BLaER1 treated with 17β-estradiol and CSF1 and Interleukin-3, amounts not matched to agents 10 nM and 100 nM (cell line): ENCODE data around the gene GALK2.
"Not testable (repeated sequence)": the region's sequence is repeated elsewhere in the genome, so short reads cannot be mapped to it uniquely, and the experiment has no call there.

Experiments
- H3K27ac ChIP-seq, 11 experiments: shearing (Covaris generic); formaldehyde crosslinking; 2 replicates each; pipeline ENCODE4 v1.8.1; 2022
- H3K27me3 ChIP-seq, 11 experiments: shearing (Covaris generic); formaldehyde crosslinking; 2 replicates each; pipeline ENCODE4 v1.8.1; 2022
- H3K36me3 ChIP-seq, 11 experiments: shearing (Covaris generic); formaldehyde crosslinking; 2 replicates each; pipeline ENCODE4 v1.8.1; 2022
- H3K4me1 ChIP-seq, 10 experiments: shearing (Covaris generic); formaldehyde crosslinking; 2 replicates each; pipeline ENCODE4 v1.8.1; 2022
- H3K4me2 ChIP-seq, 11 experiments: shearing (Covaris generic); formaldehyde crosslinking; 2 replicates each; pipeline ENCODE4 v1.8.1; 2022
- H3K4me3 ChIP-seq, 10 experiments: shearing (Covaris generic); formaldehyde crosslinking; 2 replicates each; pipeline ENCODE4 v1.8.1; 2022
- H3K9ac ChIP-seq, 11 experiments: shearing (Covaris generic); formaldehyde crosslinking; 2 replicates each; pipeline ENCODE4 v1.8.1; 2022
- H3K9me3 ChIP-seq, 11 experiments: shearing (Covaris generic); formaldehyde crosslinking; replicated peaks in 1 of 11; 2 replicates each; pipeline ENCODE4 v1.8.1; 2022
- H4K20me1 ChIP-seq, 11 experiments: shearing (Covaris generic); formaldehyde crosslinking; 2 replicates each; pipeline ENCODE4 v1.8.1; 2022
- Cebpa-rat ChIP-seq, 11 experiments: shearing (Covaris generic); IDR thresholded peaks; 2 replicates each; pipeline ENCODE4 v1.8.1; 2022

GALK2 gene

DNA sequence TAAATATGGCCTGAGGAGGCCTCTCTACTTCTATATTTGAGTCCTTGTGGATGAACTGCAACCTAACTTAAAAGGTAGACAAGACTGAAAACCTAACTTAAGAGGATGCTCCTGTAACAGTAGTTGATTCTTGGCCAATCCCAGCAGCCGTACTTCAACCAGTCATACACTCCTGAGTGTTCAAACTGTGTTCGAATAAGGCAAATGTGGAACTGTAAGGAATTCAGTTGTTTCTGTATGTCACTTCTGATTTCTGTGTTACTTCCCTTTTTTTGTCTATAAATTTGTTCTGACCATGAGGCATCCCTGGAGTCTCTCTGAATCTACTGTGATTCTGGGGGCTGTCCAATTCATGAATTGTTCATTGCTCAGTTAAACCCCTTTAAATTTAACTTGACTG, 20.5 kb downstream of the GALK2 start:
- Histone ChIP-seq H3K9ac (no peak overlapping the region), H3K4me3 (no peak overlapping the region), H3K27ac (no peak overlapping the region)

DNA sequence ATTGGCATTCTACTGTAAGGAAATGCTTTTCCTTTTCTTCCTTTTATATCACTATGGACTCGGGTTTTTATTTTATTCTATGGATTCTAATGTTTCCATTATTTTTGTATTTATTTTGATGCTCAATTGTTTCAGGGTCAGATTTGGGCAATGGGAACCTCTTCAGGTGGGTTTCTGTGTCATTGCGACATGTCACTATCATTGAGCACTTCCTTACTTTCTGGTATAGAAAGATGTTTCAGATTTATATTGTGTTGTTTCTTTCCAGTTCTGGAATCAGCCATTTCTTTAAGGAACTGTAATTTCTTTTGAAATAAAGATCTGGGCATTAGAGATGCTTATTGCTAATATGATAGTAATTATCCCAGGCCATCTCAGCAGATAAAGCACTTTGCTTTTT, 21.8 kb downstream of the GALK2 start:
- peaks cover 0 to 16% (median 0%) of the 10 kb centered on the region in 11 experiments; a peak in 4 of 22 replicates for H3K9me3 ChIP-seq
- H3K4me1 ChIP-seq: peaks cover 0 to 31% (median 0%) of the 10 kb centered on the region in 10 experiments; a peak in 5 of 20 replicates
- H3K27me3 ChIP-seq: no peaks in the 10 kb centered on the region
- H4K20me1 ChIP-seq: peaks cover 0 to 9% (median 0%) of the 10 kb centered on the region in 11 experiments; a peak in 2 of 22 replicates
- no peak overlapping the region for H3K27ac ChIP-seq
- no peak for TF ChIP-seq Cebpa-rat (IDR thresholded peaks at IDR 0.05)
- no peak overlapping the region for H3K4me2 ChIP-seq
- H3K36me3 ChIP-seq: peaks cover 0 to 16% (median 4%) of the 10 kb centered on the region in 11 experiments; a peak in 10 of 22 replicates
- H3K4me3 ChIP-seq: no peak overlapping the region
- no peak overlapping the region for H3K9ac ChIP-seq

More for the DNA sequence above, 20.5 kb downstream of the GALK2 start:
- Histone ChIP-seq H3K9me3 (peaks cover 0 to 26% (median 8%) of the 10 kb centered on the region in 11 experiments; a peak in 12 of 22 replicates), H3K27me3 (no peaks in the 10 kb centered on the region), H3K36me3 (peaks cover 0 to 19% (median 5%) of the 10 kb centered on the region in 11 experiments; a peak in 12 of 22 replicates), H4K20me1 (peaks cover 0 to 5% (median 0%) of the 10 kb centered on the region in 11 experiments; a peak in 2 of 22 replicates), H3K4me2 (0 out of 22 replicates have a peak overlapping the region, but pooled peaks of 1 of the 11 experiments have one; percentile 17), H3K4me1 (peaks cover 0 to 32% (median 0%) of the 10 kb centered on the region in 10 experiments; a peak in 5 of 20 replicates)
- TF ChIP-seq Cebpa-rat (IDR thresholded peaks at IDR 0.05): no peak

DNA sequence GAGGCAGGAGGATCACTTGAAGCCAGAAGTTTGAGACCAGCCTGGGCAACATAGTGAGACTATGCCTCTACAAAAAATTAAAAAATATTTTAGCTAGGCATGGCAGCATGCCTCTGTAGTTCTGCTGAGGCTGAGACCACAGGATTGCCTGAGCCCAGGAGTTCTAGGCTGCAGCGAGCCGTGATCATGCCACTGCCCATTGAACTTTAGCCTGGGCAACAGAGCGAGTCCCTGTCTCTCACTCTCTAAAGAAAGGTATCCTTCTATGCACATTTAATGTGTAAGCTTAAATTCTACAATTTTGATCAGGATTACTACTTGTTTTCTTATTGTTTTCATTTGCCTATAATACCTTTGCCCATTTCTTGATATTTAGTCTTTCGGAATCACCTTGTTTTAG, 26.8 kb downstream of the GALK2 start:
- no peak for TF ChIP-seq Cebpa-rat (IDR thresholded peaks at IDR 0.05)
- no peaks in the 10 kb centered on the region for H3K9me3 ChIP-seq
- no peak overlapping the region for H3K27ac ChIP-seq
- no peak overlapping the region for H3K4me2 ChIP-seq
- H3K27me3 ChIP-seq: no peaks in the 10 kb centered on the region
- no peak overlapping the region for H3K9ac ChIP-seq
- H3K36me3 ChIP-seq: peaks cover 0 to 16% (median 5%) of the 10 kb centered on the region in 11 experiments; a peak in 13 of 22 replicates
- H3K4me1 ChIP-seq: no peaks in the 10 kb centered on the region; a peak in 1 of 20 replicates
- no peak overlapping the region for H3K4me3 ChIP-seq
- H4K20me1 ChIP-seq: peaks cover 0 to 12% (median 0%) of the 10 kb centered on the region in 11 experiments; a peak in 2 of 22 replicates

DNA sequence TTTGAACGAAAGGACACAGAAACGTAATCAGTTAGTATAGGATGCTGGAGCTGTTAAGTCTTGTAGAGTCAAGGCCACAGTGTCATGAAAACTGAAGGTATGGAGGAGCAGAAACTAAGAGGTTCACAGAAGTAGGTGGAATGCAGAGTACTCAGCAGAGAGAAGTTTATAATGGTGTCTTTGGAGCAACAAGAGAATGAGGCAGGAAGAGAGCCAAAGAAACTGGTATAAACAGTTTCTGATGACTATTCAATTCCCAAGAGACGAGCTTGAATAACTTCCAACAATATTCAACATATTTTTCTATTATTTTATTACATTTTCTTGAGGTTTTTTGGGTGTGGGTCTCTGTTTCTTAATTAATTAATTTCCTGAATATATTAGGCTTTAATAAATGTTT, 29.6 kb downstream of the GALK2 start:
- no peak for TF ChIP-seq Cebpa-rat (IDR thresholded peaks at IDR 0.05)
- Histone ChIP-seq H3K4me2 (0 out of 22 replicates have a peak overlapping the region, but pooled peaks of 1 of the 11 experiments have one; percentile 12), H3K9ac (no peak overlapping the region), H3K4me3 (no peak overlapping the region), H3K4me1 (no peaks in the 10 kb centered on the region; a peak in 1 of 20 replicates), H3K36me3 (peaks cover 21 to 44% (median 26%) of the 10 kb centered on the region in 11 experiments), H3K27ac (no peak overlapping the region), H4K20me1 (peaks cover 0 to 12% (median 0%) of the 10 kb centered on the region in 11 experiments; a peak in 2 of 22 replicates), H3K27me3 (no peaks in the 10 kb centered on the region), H3K9me3 (peaks cover under 1 to 6% (median 2%) of the 10 kb centered on the region in 11 experiments)

DNA sequence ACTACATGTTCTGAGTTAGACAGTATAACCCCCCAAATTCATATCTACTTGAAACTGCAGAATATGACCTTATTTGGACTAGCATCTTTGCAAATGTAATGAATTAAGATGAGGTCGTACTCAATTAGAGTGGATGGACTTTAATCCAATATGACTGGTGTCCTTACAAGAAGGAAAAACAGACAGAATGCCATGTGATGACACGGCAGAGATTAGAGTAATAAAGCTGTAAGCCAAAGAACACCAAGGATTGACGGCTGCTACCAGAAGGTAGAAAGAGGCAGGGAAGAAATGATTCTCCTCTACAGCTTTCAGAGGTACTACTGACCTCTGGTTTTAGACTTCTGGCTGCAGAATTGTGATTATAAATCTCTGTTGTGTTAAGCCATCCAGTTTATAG, 30.3 kb downstream of the GALK2 start:
- Histone ChIP-seq H3K4me1 (no peaks in the 10 kb centered on the region; a peak in 1 of 20 replicates), H3K36me3 (peaks cover 27 to 51% (median 33%) of the 10 kb centered on the region in 11 experiments), H3K9me3 (peaks cover 5 to 12% (median 9%) of the 10 kb centered on the region in 11 experiments), H3K4me2 (no peak overlapping the region), H3K9ac (no peak overlapping the region), H3K27me3 (no peaks in the 10 kb centered on the region), H4K20me1 (peaks cover 0 to 7% (median 0%) of the 10 kb centered on the region in 11 experiments; a peak in 2 of 22 replicates), H3K4me3 (no peak overlapping the region), H3K27ac (no peak overlapping the region)
- no peak for TF ChIP-seq Cebpa-rat (IDR thresholded peaks at IDR 0.05)

DNA sequence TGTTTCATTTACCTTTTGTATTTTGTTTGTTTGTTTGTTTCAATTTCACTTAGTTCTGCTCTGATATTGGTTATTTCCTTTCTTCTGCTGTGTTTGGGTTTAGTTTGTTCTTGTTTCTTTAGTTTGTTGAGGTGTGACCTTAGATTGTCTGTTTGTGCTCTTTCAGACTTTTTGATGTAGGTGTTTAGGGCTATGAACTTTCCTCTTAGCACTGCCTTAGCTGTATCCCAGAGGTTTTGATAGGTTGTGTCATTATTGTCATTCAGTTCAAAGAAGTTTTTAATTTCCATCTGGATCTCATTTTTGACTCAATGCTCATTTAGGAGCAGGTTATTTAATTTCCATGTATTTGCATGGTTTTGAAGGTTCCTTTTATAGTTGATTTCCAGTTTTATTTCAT, 38.1 kb downstream of the GALK2 start:
- H4K20me1 ChIP-seq, H3K27me3 ChIP-seq, H3K27ac ChIP-seq, H3K4me2 ChIP-seq, H3K4me1 ChIP-seq, H3K4me3 ChIP-seq, H3K9ac ChIP-seq: not testable (repeated sequence)
- Histone ChIP-seq H3K36me3 (peaks cover 39 to 92% (median 65%) of the 10 kb centered on the region in 11 experiments), H3K9me3 (peaks cover 68 to 83% (median 75%) of the 10 kb centered on the region in 11 experiments)

DNA sequence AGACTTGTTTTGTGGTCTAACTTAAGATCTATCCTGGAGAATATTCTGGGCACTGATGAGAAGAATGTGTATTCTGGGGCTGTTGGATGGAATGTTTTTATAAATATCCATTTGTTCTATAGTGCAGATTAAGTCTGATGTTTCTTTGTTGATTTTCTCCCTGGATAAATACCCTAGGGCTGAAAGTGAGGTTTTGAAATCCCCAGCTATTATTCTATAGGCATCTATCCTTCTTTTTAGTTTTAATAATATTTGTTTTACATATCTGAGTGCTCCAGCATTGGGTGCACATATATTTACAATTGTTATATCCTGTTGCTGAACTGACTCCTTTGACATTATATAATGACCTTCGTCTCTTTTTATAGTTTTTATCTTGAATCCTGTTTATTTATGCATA, 42.9 kb downstream of the GALK2 start:
- peaks cover 18 to 74% (median 39%) of the 10 kb centered on the region in 11 experiments; a peak in 21 of 22 replicates for H3K36me3 ChIP-seq
- H3K9me3 ChIP-seq: peaks cover 44 to 60% (median 46%) of the 10 kb centered on the region in 11 experiments
- no peak overlapping the region for H3K27ac ChIP-seq
- no peak for TF ChIP-seq Cebpa-rat (IDR thresholded peaks at IDR 0.05)
- no peak overlapping the region for H3K4me3 ChIP-seq
- H3K4me2 ChIP-seq: no peak overlapping the region
- H3K9ac ChIP-seq: no peak overlapping the region
- no peaks in the 10 kb centered on the region for H3K27me3 ChIP-seq
- peaks cover 0 to 14% (median 12%) of the 10 kb centered on the region in 10 experiments; a peak in 17 of 20 replicates for H3K4me1 ChIP-seq
- H4K20me1 ChIP-seq: peaks cover 0 to 14% (median 0%) of the 10 kb centered on the region in 11 experiments; a peak in 7 of 22 replicates

DNA sequence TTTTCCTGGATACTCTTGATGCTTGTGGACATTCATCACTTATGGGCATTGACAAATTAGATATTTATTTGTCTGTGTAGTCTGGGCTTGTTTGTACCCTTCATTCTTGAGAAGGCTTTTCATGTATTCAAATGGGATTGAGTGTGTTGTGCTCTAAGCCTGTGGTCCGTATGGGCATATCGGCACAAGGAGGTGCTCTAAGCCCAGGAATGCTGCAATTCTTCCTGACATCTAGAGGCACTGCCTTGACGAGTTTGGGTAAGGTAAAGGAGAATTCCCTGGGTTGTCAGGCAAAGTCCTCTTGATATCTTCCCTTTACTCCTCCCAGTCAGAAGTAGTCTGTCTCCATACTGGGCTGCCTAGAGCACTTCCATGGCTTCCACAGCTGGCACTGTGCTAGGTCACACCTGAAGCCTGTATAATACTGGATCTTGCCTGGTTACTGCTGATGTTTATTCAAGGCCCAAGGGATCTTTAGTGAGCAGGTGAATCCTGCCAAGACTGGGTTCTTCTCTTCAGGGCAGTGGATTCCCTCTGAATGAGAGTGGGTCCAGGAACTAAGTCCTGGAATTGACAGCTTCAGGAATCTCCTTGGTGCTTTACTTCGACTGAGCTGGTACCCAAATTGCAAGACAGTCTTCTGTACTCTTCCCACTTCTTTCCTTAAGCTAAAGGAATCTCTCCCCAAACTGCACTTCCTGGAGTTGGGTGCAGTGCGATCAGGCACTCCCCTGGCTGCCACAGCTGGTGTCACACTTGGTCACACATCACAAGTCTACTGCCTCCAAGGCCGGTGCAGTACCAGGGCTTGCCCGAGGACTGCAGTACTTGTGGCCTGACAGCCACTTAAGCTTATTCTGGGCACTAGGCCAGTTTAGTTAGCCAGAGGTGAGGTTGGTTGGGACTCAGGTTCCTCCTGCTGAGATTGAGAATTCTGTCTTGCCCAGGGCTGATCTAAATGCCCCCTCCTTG, 46.0 kb downstream of the GALK2 start:
- Histone ChIP-seq H3K4me2 (peak overlapping the region in 9 of 11 experiments; percentile 25 to 70 (median 49); a peak in 19 of 22 replicates), H3K4me3 (no peak overlapping the region), H3K9ac (no peak overlapping the region), H3K9me3 (peaks cover 19 to 40% (median 27%) of the 10 kb centered on the region in 11 experiments), H3K27ac (no peak overlapping the region; a peak in 1 of 22 replicates), H3K27me3 (no peaks in the 10 kb centered on the region), H3K36me3 (peaks cover 28 to 66% (median 35%) of the 10 kb centered on the region in 11 experiments), H4K20me1 (peaks cover 0 to 14% (median 0%) of the 10 kb centered on the region in 11 experiments; a peak in 7 of 22 replicates), H3K4me1 (peaks cover 0 to 14% (median 12%) of the 10 kb centered on the region in 10 experiments; a peak in 17 of 20 replicates)
- no peak for TF ChIP-seq Cebpa-rat (IDR thresholded peaks at IDR 0.05)
